A549 (cell line): Measurements from ENCODE around the gene HNRNPUL1.

ENCODE experiments used
- BHLHE40 ChIP-seq: IDR thresholded peaks from 2 replicates; pipeline ENCODE4 v1.6.1; 2012; ENCODE audit warnings: low read depth, low read length, inconsistent platforms
- JUN ChIP-seq, 2 experiments: fragments of >200 bp; sonication (Bioruptor Twin); formaldehyde crosslinking; IDR thresholded peaks; 2 replicates in 1 of 2; 3 replicates in 1 of 2; pipeline ENCODE4 v1.6.1; 2016 to 2017
- KDM5A ChIP-seq: fragments of 200-600 bp; sonication (generic); IDR thresholded peaks from 2 replicates; pipeline ENCODE4 v1.6.1; 2016; ENCODE audit warnings: antibody characterized with exemption, mild to moderate bottlenecking
- POLR2A ChIP-seq: IDR thresholded peaks from 2 replicates; pipeline ENCODE4 v1.6.1; 2012; ENCODE audit warnings: mild to moderate bottlenecking, low read length
- TF ChIP-seq, protein P1 (sequence below): fragments of >200 bp; sonication (Bioruptor Twin); formaldehyde crosslinking; IDR thresholded peaks from 3 replicates; pipeline ENCODE4 v1.5.1; 2016
- TF ChIP-seq, protein P2 (sequence below): IDR thresholded peaks from 2 replicates; pipeline ENCODE4 v1.6.1; 2012

DNA sequence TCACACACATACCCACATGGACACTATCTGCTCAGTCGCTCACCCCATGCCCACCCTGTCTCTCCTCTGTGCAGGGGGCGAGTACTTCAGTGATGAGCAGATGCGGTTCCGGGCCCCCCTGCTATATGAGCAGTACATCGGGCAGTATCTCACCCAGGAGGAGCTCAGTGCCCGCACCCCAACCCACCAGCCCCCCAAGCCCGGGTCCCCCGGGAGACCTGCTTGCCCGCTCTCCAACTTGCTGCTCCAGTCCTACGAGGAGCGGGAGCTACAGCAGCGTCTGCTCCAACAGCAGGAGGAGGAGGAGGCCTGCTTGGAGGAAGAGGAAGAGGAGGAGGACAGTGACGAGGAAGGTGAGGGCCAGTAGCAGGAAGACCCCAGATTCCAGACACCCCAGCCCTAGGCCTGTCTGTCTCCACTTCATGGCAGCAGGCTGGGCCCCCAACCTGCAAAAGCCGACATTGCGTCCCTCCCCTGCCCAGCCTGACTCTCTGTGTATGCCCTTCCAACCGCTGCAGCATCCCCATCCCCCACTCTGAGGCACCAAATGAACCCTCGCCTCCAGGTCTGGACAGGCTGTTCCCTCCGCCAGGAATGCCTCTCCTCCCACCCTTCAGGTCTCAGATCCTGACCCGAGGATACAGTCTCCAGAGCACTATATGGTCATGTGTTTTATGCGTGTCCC, 55.5 kb downstream of the HNRNPUL1 start:
- TF ChIP-seq POLR2A (no peak), KDM5A (no peak), JUN (IDR thresholded peaks at IDR 0.05) (no peak; a peak in 2 of 5 replicates), BHLHE40 (no peak)
- TF ChIP-seq, protein P1, sequence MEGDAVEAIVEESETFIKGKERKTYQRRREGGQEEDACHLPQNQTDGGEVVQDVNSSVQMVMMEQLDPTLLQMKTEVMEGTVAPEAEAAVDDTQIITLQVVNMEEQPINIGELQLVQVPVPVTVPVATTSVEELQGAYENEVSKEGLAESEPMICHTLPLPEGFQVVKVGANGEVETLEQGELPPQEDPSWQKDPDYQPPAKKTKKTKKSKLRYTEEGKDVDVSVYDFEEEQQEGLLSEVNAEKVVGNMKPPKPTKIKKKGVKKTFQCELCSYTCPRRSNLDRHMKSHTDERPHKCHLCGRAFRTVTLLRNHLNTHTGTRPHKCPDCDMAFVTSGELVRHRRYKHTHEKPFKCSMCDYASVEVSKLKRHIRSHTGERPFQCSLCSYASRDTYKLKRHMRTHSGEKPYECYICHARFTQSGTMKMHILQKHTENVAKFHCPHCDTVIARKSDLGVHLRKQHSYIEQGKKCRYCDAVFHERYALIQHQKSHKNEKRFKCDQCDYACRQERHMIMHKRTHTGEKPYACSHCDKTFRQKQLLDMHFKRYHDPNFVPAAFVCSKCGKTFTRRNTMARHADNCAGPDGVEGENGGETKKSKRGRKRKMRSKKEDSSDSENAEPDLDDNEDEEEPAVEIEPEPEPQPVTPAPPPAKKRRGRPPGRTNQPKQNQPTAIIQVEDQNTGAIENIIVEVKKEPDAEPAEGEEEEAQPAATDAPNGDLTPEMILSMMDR: no peak
- TF ChIP-seq, protein P2, sequence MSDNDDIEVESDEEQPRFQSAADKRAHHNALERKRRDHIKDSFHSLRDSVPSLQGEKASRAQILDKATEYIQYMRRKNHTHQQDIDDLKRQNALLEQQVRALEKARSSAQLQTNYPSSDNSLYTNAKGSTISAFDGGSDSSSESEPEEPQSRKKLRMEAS: no peak
